Measurements from ENCODE around the gene ABHD13.

DNA sequence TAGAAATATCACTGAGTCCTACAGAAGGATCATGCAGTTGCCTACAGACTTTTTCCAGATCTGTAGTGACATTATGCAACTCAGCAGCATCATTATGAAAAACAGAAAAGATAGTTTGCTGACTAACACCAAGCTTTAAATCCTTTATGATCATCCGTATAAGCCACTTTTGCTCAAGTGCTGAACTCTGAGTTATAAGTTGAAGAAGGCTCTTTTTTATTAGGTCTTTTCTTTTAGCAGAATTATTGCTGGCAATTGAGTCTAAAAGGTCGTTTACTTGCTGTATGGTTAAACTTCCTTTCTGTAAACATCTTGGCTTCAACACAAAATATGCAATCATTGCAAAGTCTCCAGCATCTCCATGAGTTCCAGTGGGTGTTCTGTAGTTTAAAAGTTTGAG lies 7.6 kb upstream of the ABHD13 start:
- TF ChIP-seq, protein P1, sequence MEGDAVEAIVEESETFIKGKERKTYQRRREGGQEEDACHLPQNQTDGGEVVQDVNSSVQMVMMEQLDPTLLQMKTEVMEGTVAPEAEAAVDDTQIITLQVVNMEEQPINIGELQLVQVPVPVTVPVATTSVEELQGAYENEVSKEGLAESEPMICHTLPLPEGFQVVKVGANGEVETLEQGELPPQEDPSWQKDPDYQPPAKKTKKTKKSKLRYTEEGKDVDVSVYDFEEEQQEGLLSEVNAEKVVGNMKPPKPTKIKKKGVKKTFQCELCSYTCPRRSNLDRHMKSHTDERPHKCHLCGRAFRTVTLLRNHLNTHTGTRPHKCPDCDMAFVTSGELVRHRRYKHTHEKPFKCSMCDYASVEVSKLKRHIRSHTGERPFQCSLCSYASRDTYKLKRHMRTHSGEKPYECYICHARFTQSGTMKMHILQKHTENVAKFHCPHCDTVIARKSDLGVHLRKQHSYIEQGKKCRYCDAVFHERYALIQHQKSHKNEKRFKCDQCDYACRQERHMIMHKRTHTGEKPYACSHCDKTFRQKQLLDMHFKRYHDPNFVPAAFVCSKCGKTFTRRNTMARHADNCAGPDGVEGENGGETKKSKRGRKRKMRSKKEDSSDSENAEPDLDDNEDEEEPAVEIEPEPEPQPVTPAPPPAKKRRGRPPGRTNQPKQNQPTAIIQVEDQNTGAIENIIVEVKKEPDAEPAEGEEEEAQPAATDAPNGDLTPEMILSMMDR (conservative IDR thresholded peaks at IDR 0.05; ENCODE audit: low read depth in 2 of 2), result no peak
- TF ChIP-seq EZH2 (IDR thresholded peaks at IDR 0.05; ENCODE audit: low read depth, unreplicated experiment) (no peak), JUNB (IDR thresholded peaks at IDR 0.05; ENCODE audit: unreplicated experiment) (no peak)
